ENCODE results near the gene MBP. TPM values are rescaled to one million over a fixed set of nuclear protein-coding genes. Genes with fewer than 3 reads are reported as not detected.

The MBP gene
- total and polyA plus RNA-seq, 2 experiments from 2014 or later, result 18.4 to 22.9 TPM

GRCh38 chr18:77143196-77143595 is 10.6 kb upstream of the MBP start (continued):
- no peak for TF ChIP-seq ETS1 (IDR thresholded peaks at IDR 0.05)
- TF ChIP-seq EZH2 (IDR thresholded peaks at IDR 0.05; ENCODE audit: low read depth, unreplicated experiment), result no peak
- TF ChIP-seq EZH2phosphoT487 (IDR thresholded peaks at IDR 0.05; ENCODE audit: unreplicated experiment), result no peak

GRCh38 chr18:77141401-77142118 is 9.0 kb upstream of the MBP start:
- Histone ChIP-seq H3K4me2 (no peak overlapping the region), H4K20me1 (replicated peaks; ENCODE audit: insufficient read depth) (no peaks in the 10 kb centered on the region), H3K27me3 (ENCODE audit: insufficient read depth) (no peaks in the 10 kb centered on the region), H3K27ac (ENCODE audit: low read depth) (no peak overlapping the region), H3K9me2 (ENCODE audit: insufficient read depth) (no peaks in the 10 kb centered on the region), H3K36me3 (ENCODE audit: insufficient read depth) (no peaks in the 10 kb centered on the region), H3K4me3 (no peak overlapping the region), H3K4me1 (ENCODE audit: insufficient read depth) (no peaks in the 10 kb centered on the region), H2AFZ (no peak overlapping the region), H3F3A (replicated peaks; ENCODE audit: low read depth) (no peaks in the 10 kb centered on the region), H3K79me2 (replicated peaks; ENCODE audit: insufficient read depth) (no peaks in the 10 kb centered on the region)
- ATAC-seq (no peak), DNase-seq (ENCODE audit: low spot score) (peak; percentile 35)
- Mint-ChIP-seq H3K4me1 (no peaks in the 10 kb centered on the region; the same call in 2 of the 3 replicates), H3K9me3 (peaks cover 50% of the 10 kb centered on the region), H3K27me3 (ENCODE audit: insufficient read depth, low read depth, poor library complexity) (peaks cover 12% of the 10 kb centered on the region), H3K36me3 (ENCODE audit: low read depth) (peaks cover 39% of the 10 kb centered on the region), H3K4me3 (no peak overlapping the region), H3K27ac (no peak overlapping the region)
- TF ChIP-seq CTCF (conservative IDR thresholded peaks at IDR 0.05; ENCODE audit: low read depth in 2 of 2), result peak; percentile 37 to 44
- TF ChIP-seq ZNF331 (CRISPR knock-in tag; IDR thresholded peaks at IDR 0.05; ENCODE audit: low read depth), result no peak

GRCh38 chr18:77140439-77141109 is 8.0 kb upstream of the MBP start:
- peaks cover 46% of the 10 kb centered on the region for H3K9me3 Mint-ChIP-seq
- Histone ChIP-seq H3F3A (replicated peaks; ENCODE audit: low read depth) (no peaks in the 10 kb centered on the region), H2AFZ (no peak overlapping the region), H4K20me1 (replicated peaks; ENCODE audit: insufficient read depth) (no peaks in the 10 kb centered on the region), H3K4me2 (no peak overlapping the region), H3K4me3 (no peak overlapping the region), H3K4me1 (ENCODE audit: insufficient read depth) (no peaks in the 10 kb centered on the region), H3K36me3 (ENCODE audit: insufficient read depth) (no peaks in the 10 kb centered on the region), H3K79me2 (replicated peaks; ENCODE audit: insufficient read depth) (no peaks in the 10 kb centered on the region), H3K27ac (ENCODE audit: low read depth) (no peak overlapping the region), H3K9me2 (ENCODE audit: insufficient read depth) (no peaks in the 10 kb centered on the region), H3K27me3 (ENCODE audit: insufficient read depth) (no peaks in the 10 kb centered on the region)
- peaks cover 39% of the 10 kb centered on the region for H3K36me3 Mint-ChIP-seq (ENCODE audit: low read depth)
- ATAC-seq (peak; percentile 25; the same call in 1 of the 3 replicates), DNase-seq (ENCODE audit: low spot score) (no peak)
- H3K27ac Mint-ChIP-seq, result no peak overlapping the region
- H3K27me3 Mint-ChIP-seq (ENCODE audit: insufficient read depth, low read depth, poor library complexity), result peaks cover 16% of the 10 kb centered on the region
- H3K4me1 Mint-ChIP-seq, result no peaks in the 10 kb centered on the region; the same call in 2 of the 3 replicates
- no peak overlapping the region for H3K4me3 Mint-ChIP-seq
- no peak for TF ChIP-seq JUNB (IDR thresholded peaks at IDR 0.05; ENCODE audit: unreplicated experiment)
- TF ChIP-seq NANOG (IDR thresholded peaks at IDR 0.05; ENCODE audit: borderline replicate concordance), result no peak
- no peak for TF ChIP-seq EZH2phosphoT487 (IDR thresholded peaks at IDR 0.05; ENCODE audit: unreplicated experiment)
- no peak for TF ChIP-seq STAT1 (IDR thresholded peaks at IDR 0.05; ENCODE audit: unreplicated experiment)
- TF ChIP-seq ZNF462 (CRISPR knock-in tag; IDR thresholded peaks at IDR 0.05), result no peak
- TF ChIP-seq POLR2AphosphoS5 (IDR thresholded peaks at IDR 0.05; ENCODE audit: low read depth), result no peak

Data from GM23338 (cell line).